Central memory CD8-positive, alpha-beta T cell (primary cell): ENCODE measurements around the gene ANKS6.

Experiments used
- ATAC-seq: fragments of 150-1000 bp; cut with Tn5 transposase; replicated peaks from 2 replicates; pipeline ENCODE4 v1.10.0; 2022; ENCODE audit warnings: mild to moderate bottlenecking, moderate FRiP score, moderate number of reproducible peaks; ENCODE audit not compliant: poor library complexity, severe bottlenecking; ENCODE audit errors: extremely low read depth
- DNase-seq, 2 donors: peaks; one replicate each; pipeline ENCODE4 v3.0.0; 2021; ENCODE audit warnings: low spot score in 2 of 2
- H3K27ac Mint-ChIP-seq: one replicate; pipeline ENCODE4 v1.8.0; 2022; ENCODE audit warnings: low read depth, mild to moderate bottlenecking, moderate library complexity, mixed read lengths
- H3K27me3 Mint-ChIP-seq: one replicate; pipeline ENCODE4 v1.8.0; 2022; ENCODE audit warnings: mixed read lengths
- H3K36me3 Mint-ChIP-seq: one replicate; pipeline ENCODE4 v1.8.0; 2022; ENCODE audit warnings: mild to moderate bottlenecking, moderate library complexity, mixed read lengths; ENCODE audit not compliant: insufficient read depth
- H3K4me1 Mint-ChIP-seq: one replicate; pipeline ENCODE4 v1.8.0; 2022; ENCODE audit warnings: mixed read lengths
- H3K4me3 Mint-ChIP-seq: one replicate; pipeline ENCODE4 v1.8.0; 2022; ENCODE audit warnings: mild to moderate bottlenecking, moderate library complexity, mixed read lengths
- H3K9me3 Mint-ChIP-seq: one replicate; pipeline ENCODE4 v1.8.0; 2022; ENCODE audit warnings: mixed read lengths

Gene ANKS6

GRCh38 chr9:98708103-98708932, 88.0 kb downstream of the ANKS6 start:
- Mint-ChIP-seq H3K27me3 (peaks cover 66% of the 10 kb centered on the region), H3K36me3 (no peaks in the 10 kb centered on the region), H3K4me3 (no peak overlapping the region), H3K27ac (no peak overlapping the region), H3K9me3 (no peaks in the 10 kb centered on the region), H3K4me1 (peaks cover 6% of the 10 kb centered on the region)
- no peak for ATAC-seq
- DNase-seq: no peak

GRCh38 chr9:98707166-98708102, 88.9 kb downstream of the ANKS6 start:
- H3K36me3 Mint-ChIP-seq: no peaks in the 10 kb centered on the region
- no peak for ATAC-seq
- H3K27ac Mint-ChIP-seq: no peak overlapping the region
- DNase-seq: no peak
- H3K27me3 Mint-ChIP-seq: peaks cover 73% of the 10 kb centered on the region
- no peak overlapping the region for H3K4me3 Mint-ChIP-seq
- peaks cover 6% of the 10 kb centered on the region for H3K4me1 Mint-ChIP-seq
- no peaks in the 10 kb centered on the region for H3K9me3 Mint-ChIP-seq

- ATAC-seq: no peak
- Mint-ChIP-seq H3K4me1 (peaks cover 6% of the 10 kb centered on the region), H3K9me3 (no peaks in the 10 kb centered on the region), H3K27ac (no peak overlapping the region), H3K4me3 (no peak overlapping the region), H3K27me3 (peaks cover 73% of the 10 kb centered on the region), H3K36me3 (no peaks in the 10 kb centered on the region)
- DNase-seq: no peak
Measured at GRCh38 chr9:98706651-98707165, 89.6 kb downstream of the ANKS6 start.

GRCh38 chr9:98702835-98703380, 93.4 kb downstream of the ANKS6 start:
- no peak for ATAC-seq
- DNase-seq: no peak
- Mint-ChIP-seq H3K27ac (no peak overlapping the region), H3K4me1 (peaks cover 6% of the 10 kb centered on the region), H3K36me3 (no peaks in the 10 kb centered on the region), H3K27me3 (peaks cover 78% of the 10 kb centered on the region), H3K4me3 (no peak overlapping the region), H3K9me3 (peaks cover 6% of the 10 kb centered on the region)

GRCh38 chr9:98702340-98702739, 94.0 kb downstream of the ANKS6 start:
- no peak for DNase-seq
- Mint-ChIP-seq H3K4me1 (peaks cover 6% of the 10 kb centered on the region), H3K4me3 (no peak overlapping the region), H3K27ac (no peak overlapping the region), H3K27me3 (peaks cover 80% of the 10 kb centered on the region), H3K9me3 (peaks cover 6% of the 10 kb centered on the region), H3K36me3 (no peaks in the 10 kb centered on the region)
- no peak for ATAC-seq

GRCh38 chr9:98701576-98701975, 94.8 kb downstream of the ANKS6 start:
- Mint-ChIP-seq H3K27ac (no peak overlapping the region), H3K27me3 (peaks cover 83% of the 10 kb centered on the region), H3K4me3 (no peak overlapping the region), H3K9me3 (peaks cover 6% of the 10 kb centered on the region), H3K4me1 (peaks cover 5% of the 10 kb centered on the region), H3K36me3 (no peaks in the 10 kb centered on the region)
- ATAC-seq (no peak), DNase-seq (no peak)

DNA sequence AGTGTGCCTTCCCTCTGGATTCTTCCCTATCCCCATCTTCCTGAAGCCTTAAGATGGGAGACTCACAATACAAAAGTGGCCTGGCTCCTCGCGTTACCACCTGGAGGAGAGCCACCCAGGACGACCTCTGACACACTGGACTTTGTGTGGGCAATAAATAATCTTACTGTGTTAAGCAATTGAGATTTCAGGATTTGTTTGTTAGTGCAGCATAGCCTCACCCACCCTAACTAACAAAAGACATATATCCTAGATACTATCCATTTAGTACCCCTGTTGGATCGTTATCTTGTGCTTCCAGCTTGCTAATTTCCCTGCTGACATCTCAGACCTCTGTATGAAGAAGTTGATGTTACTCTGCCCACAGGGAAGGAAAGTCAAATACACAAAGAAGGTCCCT, 95.6 kb downstream of the ANKS6 start:
- Mint-ChIP-seq H3K4me1 (no peaks in the 10 kb centered on the region), H3K4me3 (no peak overlapping the region), H3K27me3 (peaks cover 83% of the 10 kb centered on the region), H3K9me3 (peaks cover 6% of the 10 kb centered on the region), H3K27ac (no peak overlapping the region), H3K36me3 (no peaks in the 10 kb centered on the region)
- ATAC-seq (no peak), DNase-seq (no peak)

DNA sequence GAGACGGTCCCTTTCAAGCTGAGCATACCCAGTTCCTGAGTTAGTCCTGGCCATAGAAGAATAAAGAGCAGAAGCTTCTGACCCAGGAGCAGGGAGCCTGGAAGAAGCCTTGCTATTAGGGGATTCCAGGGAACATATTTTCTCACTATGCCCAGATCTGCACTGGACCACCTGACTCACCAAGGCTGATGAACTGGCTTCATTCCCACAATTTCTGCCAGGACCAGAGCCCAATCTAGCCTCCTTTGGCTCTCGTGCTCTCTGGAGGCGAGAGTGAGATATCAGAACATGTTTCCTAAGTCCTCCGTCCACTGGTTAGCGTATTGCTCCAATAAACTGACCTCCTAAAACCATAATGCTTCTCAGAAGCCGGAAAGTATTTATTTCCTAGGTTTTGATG, 97.5 kb downstream of the ANKS6 start:
- H3K36me3 Mint-ChIP-seq: no peaks in the 10 kb centered on the region
- H3K9me3 Mint-ChIP-seq: peaks cover 6% of the 10 kb centered on the region
- H3K27ac Mint-ChIP-seq: no peak overlapping the region
- H3K27me3 Mint-ChIP-seq: peaks cover 83% of the 10 kb centered on the region
- no peak overlapping the region for H3K4me3 Mint-ChIP-seq
- no peak for DNase-seq
- no peak for ATAC-seq
- no peaks in the 10 kb centered on the region for H3K4me1 Mint-ChIP-seq

DNA sequence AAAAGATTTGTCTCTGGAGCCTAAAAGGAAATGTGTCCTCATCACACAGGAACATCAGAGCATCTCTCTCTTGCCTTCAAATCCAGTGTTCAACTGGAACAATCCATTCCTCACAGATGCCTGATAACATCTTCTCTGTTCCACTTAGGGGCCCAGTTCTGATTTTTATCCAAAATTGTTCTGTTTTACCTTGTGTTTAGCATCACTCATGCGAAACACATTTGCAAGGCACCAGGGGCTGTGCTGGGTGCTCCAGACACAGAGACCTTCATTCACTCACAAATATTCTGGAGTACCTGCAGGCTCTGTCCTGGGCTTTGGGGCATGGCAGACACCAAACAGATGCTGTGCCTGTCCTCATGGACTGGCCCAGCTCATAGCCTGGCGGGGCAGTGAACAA, 101.4 kb downstream of the ANKS6 start:
- no peak for DNase-seq
- ATAC-seq: no peak
- peaks cover 75% of the 10 kb centered on the region for H3K27me3 Mint-ChIP-seq
- no peak overlapping the region for H3K4me3 Mint-ChIP-seq
- no peaks in the 10 kb centered on the region for H3K4me1 Mint-ChIP-seq
- no peaks in the 10 kb centered on the region for H3K9me3 Mint-ChIP-seq
- no peaks in the 10 kb centered on the region for H3K36me3 Mint-ChIP-seq
- H3K27ac Mint-ChIP-seq: no peak overlapping the region

DNA sequence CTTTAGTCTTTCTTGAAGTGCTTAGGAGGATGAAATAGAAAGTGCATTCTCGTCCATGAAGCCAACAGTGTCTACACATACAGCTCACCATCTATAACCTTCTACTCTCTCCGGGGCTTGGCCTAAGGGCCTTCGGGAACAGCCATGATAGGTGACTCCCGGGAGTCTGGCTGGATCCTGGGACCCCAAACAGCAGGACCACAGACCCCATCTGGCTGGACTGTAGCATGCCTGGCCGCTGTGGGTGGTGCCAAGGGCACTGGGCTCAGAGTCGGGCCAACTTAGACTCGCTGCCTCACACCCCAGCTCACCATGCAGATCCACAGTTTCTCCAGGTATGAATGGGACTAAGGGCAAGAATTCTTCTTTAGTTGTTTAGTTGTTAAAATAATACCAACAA, 104.0 kb downstream of the ANKS6 start:
- no peaks in the 10 kb centered on the region for H3K4me1 Mint-ChIP-seq
- ATAC-seq (no peak), DNase-seq (no peak)
- no peaks in the 10 kb centered on the region for H3K36me3 Mint-ChIP-seq
- peaks cover 57% of the 10 kb centered on the region for H3K27me3 Mint-ChIP-seq
- H3K27ac Mint-ChIP-seq: no peak overlapping the region
- no peaks in the 10 kb centered on the region for H3K9me3 Mint-ChIP-seq
- no peak overlapping the region for H3K4me3 Mint-ChIP-seq

- Mint-ChIP-seq H3K4me3 (no peak overlapping the region), H3K27ac (no peak overlapping the region), H3K4me1 (peaks cover 1% of the 10 kb centered on the region), H3K9me3 (no peaks in the 10 kb centered on the region), H3K36me3 (no peaks in the 10 kb centered on the region), H3K27me3 (peaks cover 52% of the 10 kb centered on the region)
- ATAC-seq: no peak
- no peak for DNase-seq
Measured at GRCh38 chr9:98691890-98692289, 104.5 kb downstream of the ANKS6 start.

DNA sequence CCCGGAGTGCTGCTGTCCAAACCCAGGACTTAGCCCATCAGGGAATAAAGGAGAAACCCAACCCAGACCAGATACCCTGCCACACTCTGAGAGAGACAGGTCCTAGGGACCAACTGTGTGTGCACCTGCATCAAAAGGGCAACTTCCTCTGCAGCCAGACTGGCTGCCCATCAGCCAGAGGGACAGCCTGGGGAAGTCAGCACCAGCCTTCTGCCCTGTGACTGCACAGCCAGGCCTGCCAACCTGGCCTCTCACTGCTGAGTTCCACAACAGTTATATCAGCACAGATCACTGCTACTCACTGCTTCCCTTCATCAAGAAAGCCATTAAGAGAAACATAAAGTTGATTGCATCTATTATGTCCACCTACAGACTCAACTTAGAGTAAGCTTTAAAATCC, 105.7 kb downstream of the ANKS6 start:
- DNase-seq: no peak
- no peak overlapping the region for H3K27ac Mint-ChIP-seq
- no peak overlapping the region for H3K4me3 Mint-ChIP-seq
- peaks cover 40% of the 10 kb centered on the region for H3K27me3 Mint-ChIP-seq
- H3K9me3 Mint-ChIP-seq: no peaks in the 10 kb centered on the region
- ATAC-seq: no peak
- no peaks in the 10 kb centered on the region for H3K36me3 Mint-ChIP-seq
- H3K4me1 Mint-ChIP-seq: peaks cover 5% of the 10 kb centered on the region
